ENCODE measurements around the gene RPL29.

Gene RPL29

DNA sequence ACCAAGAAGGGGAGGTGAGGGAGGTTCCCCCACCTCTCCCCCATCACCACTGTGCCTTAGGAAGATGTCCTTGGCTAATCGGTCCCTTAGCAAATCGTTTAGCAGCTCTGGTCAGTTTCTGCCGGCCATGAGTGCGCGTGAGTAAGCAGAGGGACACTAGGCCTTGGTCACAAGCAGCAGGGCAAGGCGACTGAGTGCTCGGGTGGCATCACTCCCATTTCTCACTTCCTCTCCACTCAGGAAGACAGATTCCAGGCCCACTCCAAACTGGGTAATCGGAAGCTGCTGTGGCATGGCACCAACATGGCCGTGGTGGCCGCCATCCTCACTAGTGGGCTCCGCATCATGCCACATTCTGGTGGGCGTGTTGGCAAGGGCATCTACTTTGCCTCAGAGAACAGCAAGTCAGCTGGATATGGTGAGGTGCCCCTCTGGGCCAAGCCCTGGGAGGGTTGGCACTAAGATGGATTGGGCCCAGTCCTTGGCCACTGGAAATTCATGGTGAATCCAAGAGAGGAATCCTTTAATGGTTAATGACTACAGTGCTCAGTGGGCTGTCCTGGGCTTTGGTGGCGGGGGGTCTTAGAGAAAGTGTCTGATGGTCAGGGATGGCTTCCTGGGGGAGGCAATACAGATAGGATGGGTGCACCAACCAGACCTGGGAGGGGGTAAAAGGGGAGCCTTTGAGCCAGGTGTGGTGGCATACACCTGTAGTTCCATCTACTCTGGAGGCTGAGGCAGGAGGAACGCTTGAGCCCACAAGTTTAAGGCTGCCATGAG, 49.6 kb downstream of the RPL29 start:
- no peak for DNase-seq (ENCODE audit: low read depth)

DNA sequence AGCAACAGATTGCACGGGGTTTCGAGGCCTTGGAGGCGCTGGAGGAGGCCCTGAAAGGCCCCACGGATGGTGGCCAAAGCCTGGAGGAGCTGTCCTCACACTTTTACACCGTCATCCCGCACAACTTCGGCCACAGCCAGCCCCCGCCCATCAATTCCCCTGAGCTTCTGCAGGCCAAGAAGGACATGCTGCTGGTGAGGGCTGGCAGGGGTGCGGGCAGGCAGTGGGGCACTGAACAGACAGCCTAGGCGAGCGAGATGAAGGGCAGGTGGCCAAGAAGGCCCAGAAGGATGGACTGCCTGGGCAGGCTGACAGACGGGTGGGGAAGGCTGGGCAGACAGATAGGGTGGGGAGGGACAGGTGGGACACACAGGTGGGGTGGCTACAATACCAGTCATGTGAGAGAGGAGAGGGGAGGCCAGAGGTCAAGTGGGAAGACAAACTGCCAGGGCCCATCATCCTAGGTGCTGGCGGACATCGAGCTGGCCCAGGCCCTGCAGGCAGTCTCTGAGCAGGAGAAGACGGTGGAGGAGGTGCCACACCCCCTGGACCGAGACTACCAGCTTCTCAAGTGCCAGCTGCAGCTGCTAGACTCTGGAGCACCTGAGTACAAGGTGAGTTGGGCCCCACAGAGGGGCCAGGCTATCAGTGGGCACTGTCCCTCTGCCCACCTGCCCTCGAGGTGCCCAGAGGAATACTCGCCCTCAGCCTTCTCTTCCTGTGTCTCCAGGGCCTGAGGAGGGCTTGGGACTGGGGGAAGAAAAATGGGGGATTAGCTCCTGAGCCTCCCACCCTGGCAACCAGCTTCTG, 50.5 kb downstream of the RPL29 start:
- DNase-seq (ENCODE audit: low read depth) = no peak

GRCh38 chr3:51944451-51945021, 51.2 kb downstream of the RPL29 start:
- no peak for DNase-seq (ENCODE audit: low read depth)

Data from amniotic epithelial cell (primary cell).